ENCODE results near the gene NLN. TPM values are rescaled to one million over a fixed set of nuclear protein-coding genes. Genes with fewer than 3 reads are reported as not detected.

Gene NLN
- total and polyA plus RNA-seq, 3 experiments from 2014 or later, result 2.7 to 30.4 (median 27.9) TPM

DNA sequence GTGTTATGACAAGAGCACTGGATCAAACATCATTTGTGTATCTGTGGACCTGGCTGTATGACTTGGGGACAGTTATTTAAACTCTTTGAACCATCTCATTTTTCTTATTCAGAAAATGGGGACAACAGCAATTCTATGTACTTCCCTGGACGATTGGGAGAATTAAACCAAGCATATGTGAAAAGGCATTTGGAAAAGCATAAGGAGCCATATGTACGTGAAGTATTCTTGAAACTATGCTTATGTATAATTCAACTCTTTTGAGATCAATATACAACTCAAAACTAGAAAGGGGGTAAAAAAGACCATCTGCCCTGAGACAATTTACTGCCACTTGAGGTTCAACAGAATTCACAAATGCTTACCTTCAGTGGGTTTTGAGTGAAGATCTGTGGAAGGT lies 75.5 kb downstream of the NLN start:
- POLR2A ChIA-PET, result interaction anchor here (0.5 kb wide), 1 partner anchor 127 kb away, joined by 3 read pairs; no protein-coding TSS in a partner anchor
- H3K27me3 ChIP-seq (ENCODE audit: insufficient read depth, low read length, poor library complexity, severe bottlenecking), result no peaks in the 10 kb centered on the region

DNA sequence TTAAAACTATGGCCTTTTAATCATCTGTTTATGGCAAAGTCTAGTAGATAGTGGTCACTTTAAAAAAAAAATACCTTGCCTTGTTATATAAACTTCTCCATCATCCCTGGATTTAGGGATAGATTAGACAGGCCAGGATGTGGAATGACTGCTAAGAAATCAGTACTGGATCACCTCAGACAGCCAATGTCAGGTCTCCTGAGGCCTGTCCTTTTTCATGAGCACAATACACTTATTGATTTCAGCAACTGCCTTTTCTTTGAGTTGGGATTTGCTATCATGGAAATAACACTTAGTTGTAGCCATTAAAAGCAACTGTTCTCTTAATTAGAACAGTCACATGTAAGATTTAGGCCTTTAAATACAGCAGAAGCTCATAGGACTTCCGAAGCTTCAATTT lies 77.9 kb downstream of the NLN start:
- Mint-ChIP-seq H3K9me3 (no peaks in the 10 kb centered on the region), H3K27me3 (no peaks in the 10 kb centered on the region), H3K4me1 (peaks cover 12 to 30% (median 22%) of the 10 kb centered on the region in 3 donors), H3K27ac (no peak overlapping the region), H3K36me3 (peaks cover 0 to 1% (median 1%) of the 10 kb centered on the region in 3 donors), H3K4me3 (no peak overlapping the region)
- H3K27me3 ChIP-seq (ENCODE audit: insufficient read depth, low read length, poor library complexity, severe bottlenecking), result no peaks in the 10 kb centered on the region
- no peak overlapping the region for H3K27ac ChIP-seq (ENCODE audit: low read depth, low read length)
- no peak for DNase-seq
- no peaks in the 10 kb centered on the region for H3K9me3 ChIP-seq (ENCODE audit: low read length)
- H3K4me1 ChIP-seq (ENCODE audit: insufficient read depth, low read length), result peaks cover 11% of the 10 kb centered on the region
- no peaks in the 10 kb centered on the region for H3K36me3 ChIP-seq (ENCODE audit: insufficient read depth, low read length)
- no peak overlapping the region for H3K4me3 ChIP-seq (ENCODE audit: low read length)
- POLR2A ChIA-PET, result no interaction called here
- CTCF ChIA-PET, result interaction anchor here (1.2 kb wide), 1 partner anchor 8 kb away, joined by 3 read pairs; no protein-coding TSS in a partner anchor

More for the DNA sequence above, 75.5 kb downstream of the NLN start:
- Mint-ChIP-seq H3K27me3 (no peaks in the 10 kb centered on the region), H3K4me3 (no peak overlapping the region), H3K36me3 (peaks cover 0 to 1% (median 1%) of the 10 kb centered on the region in 3 donors), H3K27ac (no peak overlapping the region), H3K9me3 (no peaks in the 10 kb centered on the region), H3K4me1 (peaks cover 5 to 16% (median 10%) of the 10 kb centered on the region in 3 donors)
- CTCF ChIA-PET, result no interaction called here
- Histone ChIP-seq H3K36me3 (ENCODE audit: insufficient read depth, low read length) (no peaks in the 10 kb centered on the region), H3K4me3 (ENCODE audit: low read length) (no peak overlapping the region), H3K9me3 (ENCODE audit: low read length) (no peaks in the 10 kb centered on the region), H3K27ac (ENCODE audit: low read depth, low read length) (no peak overlapping the region), H3K4me1 (ENCODE audit: insufficient read depth, low read length) (no peaks in the 10 kb centered on the region)
- DNase-seq, result no peak

DNA sequence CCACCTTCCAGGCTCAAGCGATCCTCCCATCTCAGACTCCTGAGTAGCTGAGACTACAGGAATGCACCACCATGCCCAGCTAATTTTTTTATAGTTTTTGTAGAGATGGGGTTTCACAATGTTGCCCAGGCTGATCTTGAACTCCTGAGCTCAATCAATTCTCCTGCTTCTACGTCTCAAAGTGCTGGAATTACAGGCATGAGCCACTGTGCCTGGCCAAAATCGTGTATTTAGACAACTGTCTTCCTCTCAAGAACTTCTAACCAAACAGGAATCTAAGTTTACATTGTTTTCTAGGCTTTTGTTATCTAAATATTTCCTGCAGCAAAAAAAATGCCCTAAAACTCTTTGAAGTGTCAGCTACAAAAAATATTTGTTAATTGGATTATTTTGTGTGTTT lies 78.8 kb downstream of the NLN start:
- ChIA-PET POLR2A (no interaction called here), CTCF (interaction anchor here (1.2 kb wide), 1 partner anchor 9 kb away, joined by 3 read pairs; no protein-coding TSS in a partner anchor)
- H3K27me3 Mint-ChIP-seq, result no peaks in the 10 kb centered on the region
- H3K27me3 ChIP-seq (ENCODE audit: insufficient read depth, low read length, poor library complexity, severe bottlenecking), result no peaks in the 10 kb centered on the region
- H3K36me3 Mint-ChIP-seq, result peaks cover 0 to 6% (median 1%) of the 10 kb centered on the region in 3 donors
- no peak for DNase-seq
- no peak overlapping the region for H3K4me3 Mint-ChIP-seq
- no peaks in the 10 kb centered on the region for H3K36me3 ChIP-seq (ENCODE audit: insufficient read depth, low read length)
- H3K4me1 ChIP-seq (ENCODE audit: insufficient read depth, low read length), result peaks cover 11% of the 10 kb centered on the region
- H3K27ac Mint-ChIP-seq, result no peak overlapping the region
- H3K9me3 ChIP-seq (ENCODE audit: low read length), result no peaks in the 10 kb centered on the region
- no peak overlapping the region for H3K4me3 ChIP-seq (ENCODE audit: low read length)
- H3K9me3 Mint-ChIP-seq, result no peaks in the 10 kb centered on the region
- H3K4me1 Mint-ChIP-seq, result peaks cover 12 to 34% (median 25%) of the 10 kb centered on the region in 3 donors
- H3K27ac ChIP-seq (ENCODE audit: low read depth, low read length), result no peak overlapping the region

DNA sequence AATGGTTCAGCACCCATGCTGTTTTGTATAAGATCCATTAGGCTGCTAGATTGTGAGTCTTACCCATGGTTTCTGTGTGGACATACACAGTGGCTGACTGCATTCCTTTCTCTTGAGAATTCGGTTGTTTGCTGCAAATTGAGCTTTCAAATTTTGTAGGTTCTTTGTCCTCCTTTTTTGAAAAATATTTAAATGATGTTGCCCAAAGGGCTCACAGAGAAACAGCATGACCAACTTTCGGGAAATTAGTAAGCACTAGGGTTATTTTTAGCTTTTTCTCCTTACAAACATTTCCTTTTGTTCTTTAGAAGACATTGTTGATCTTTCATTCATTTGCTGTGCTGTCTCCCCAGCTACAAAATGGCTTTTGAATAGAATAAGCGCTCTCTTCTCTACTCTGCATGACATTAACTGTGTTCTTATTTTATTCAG lies 79.4 kb downstream of the NLN start:
- H3K9me3 ChIP-seq (ENCODE audit: low read length), result no peaks in the 10 kb centered on the region
- DNase-seq, result no peak
- H3K4me1 ChIP-seq (ENCODE audit: insufficient read depth, low read length), result peaks cover 11% of the 10 kb centered on the region
- no peak overlapping the region for H3K27ac ChIP-seq (ENCODE audit: low read depth, low read length)
- H3K36me3 ChIP-seq (ENCODE audit: insufficient read depth, low read length), result no peaks in the 10 kb centered on the region
- Mint-ChIP-seq H3K4me1 (peaks cover 12 to 33% (median 24%) of the 10 kb centered on the region in 3 donors), H3K4me3 (no peak overlapping the region), H3K27ac (no peak overlapping the region), H3K9me3 (no peaks in the 10 kb centered on the region), H3K36me3 (peaks cover 0 to 6% (median 1%) of the 10 kb centered on the region in 3 donors), H3K27me3 (no peaks in the 10 kb centered on the region)
- ChIA-PET POLR2A (interaction anchor here (0.6 kb wide), 1 partner anchor 19 kb away, joined by 3 read pairs; no protein-coding TSS in a partner anchor), CTCF (interaction anchor here (1.2 kb wide), 1 partner anchor 9 kb away, joined by 3 read pairs; no protein-coding TSS in a partner anchor)
- H3K27me3 ChIP-seq (ENCODE audit: insufficient read depth, low read length, poor library complexity, severe bottlenecking), result no peaks in the 10 kb centered on the region
- no peak overlapping the region for H3K4me3 ChIP-seq (ENCODE audit: low read length)

DNA sequence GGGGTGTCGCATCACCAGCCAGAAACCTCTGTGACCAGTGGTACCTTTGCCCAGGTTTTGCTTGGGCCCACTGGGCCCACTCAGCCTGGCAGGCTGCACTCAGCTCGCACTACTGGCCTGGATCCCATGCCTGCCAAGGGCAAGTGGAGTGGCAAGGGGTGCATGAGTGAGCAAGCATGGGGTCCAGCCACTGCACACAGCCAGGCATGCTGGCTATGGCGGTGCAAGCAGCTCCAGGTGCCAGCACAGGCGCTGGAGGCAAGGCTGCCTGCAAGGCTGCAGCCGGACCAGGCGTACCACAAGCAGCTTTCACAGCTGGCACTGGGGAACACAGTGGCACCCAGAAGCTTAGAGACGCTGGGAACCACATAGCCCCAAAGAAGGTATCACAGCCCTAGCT lies 80.1 kb downstream of the NLN start:
- no peak for DNase-seq
- peaks cover 11% of the 10 kb centered on the region for H3K4me1 ChIP-seq (ENCODE audit: insufficient read depth, low read length)
- no peaks in the 10 kb centered on the region for H3K9me3 Mint-ChIP-seq
- H3K27ac ChIP-seq (ENCODE audit: low read depth, low read length), result no peak overlapping the region
- H3K9me3 ChIP-seq (ENCODE audit: low read length), result no peaks in the 10 kb centered on the region
- no peaks in the 10 kb centered on the region for H3K27me3 Mint-ChIP-seq
- peak overlapping the region in 1 of 8 donors; percentile 89 for H3K27ac Mint-ChIP-seq
- no peaks in the 10 kb centered on the region for H3K27me3 ChIP-seq (ENCODE audit: insufficient read depth, low read length, poor library complexity, severe bottlenecking)
- H3K4me3 Mint-ChIP-seq, result no peak overlapping the region
- ChIA-PET CTCF (no interaction called here), POLR2A (no interaction called here)
- no peak overlapping the region for H3K4me3 ChIP-seq (ENCODE audit: low read length)
- peaks cover 8 to 26% (median 17%) of the 10 kb centered on the region in 3 donors for H3K4me1 Mint-ChIP-seq
- H3K36me3 Mint-ChIP-seq, result peaks cover 0 to 6% (median 1%) of the 10 kb centered on the region in 3 donors
- H3K36me3 ChIP-seq (ENCODE audit: insufficient read depth, low read length), result no peaks in the 10 kb centered on the region

DNA sequence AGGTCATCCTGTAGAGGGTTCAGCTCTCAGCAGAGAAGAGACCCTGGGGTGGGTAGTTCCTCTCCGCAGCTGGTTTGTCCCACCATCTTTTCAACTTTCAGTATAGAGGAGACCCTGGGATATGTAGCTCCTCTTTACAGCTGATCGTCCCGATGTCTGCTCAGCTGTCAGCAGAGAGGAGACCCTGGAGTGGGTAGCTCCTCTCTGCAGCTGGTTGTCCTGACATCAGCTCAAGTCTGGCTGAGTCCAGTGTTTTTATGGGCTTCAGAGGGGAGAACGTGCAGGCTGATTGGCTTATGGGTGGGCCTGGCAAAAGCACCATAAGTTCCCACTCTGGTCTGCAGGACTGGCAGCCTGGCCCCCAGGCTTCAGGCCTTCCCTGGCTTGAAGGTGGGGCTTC lies 80.8 kb downstream of the NLN start:
- Mint-ChIP-seq H3K9me3 (no peaks in the 10 kb centered on the region), H3K36me3 (peaks cover 0 to 6% (median 1%) of the 10 kb centered on the region in 3 donors), H3K27me3 (no peaks in the 10 kb centered on the region), H3K4me1 (peaks cover 8 to 18% (median 16%) of the 10 kb centered on the region in 3 donors), H3K4me3 (no peak overlapping the region), H3K27ac (no peak overlapping the region)
- ChIA-PET CTCF (no interaction called here), POLR2A (no interaction called here)
- H3K4me3 ChIP-seq (ENCODE audit: low read length), result no peak overlapping the region
- no peaks in the 10 kb centered on the region for H3K36me3 ChIP-seq (ENCODE audit: insufficient read depth, low read length)
- no peaks in the 10 kb centered on the region for H3K27me3 ChIP-seq (ENCODE audit: insufficient read depth, low read length, poor library complexity, severe bottlenecking)
- H3K4me1 ChIP-seq (ENCODE audit: insufficient read depth, low read length), result peaks cover 11% of the 10 kb centered on the region
- H3K27ac ChIP-seq (ENCODE audit: low read depth, low read length), result no peak overlapping the region
- DNase-seq, result no peak
- no peaks in the 10 kb centered on the region for H3K9me3 ChIP-seq (ENCODE audit: low read length)

DNA sequence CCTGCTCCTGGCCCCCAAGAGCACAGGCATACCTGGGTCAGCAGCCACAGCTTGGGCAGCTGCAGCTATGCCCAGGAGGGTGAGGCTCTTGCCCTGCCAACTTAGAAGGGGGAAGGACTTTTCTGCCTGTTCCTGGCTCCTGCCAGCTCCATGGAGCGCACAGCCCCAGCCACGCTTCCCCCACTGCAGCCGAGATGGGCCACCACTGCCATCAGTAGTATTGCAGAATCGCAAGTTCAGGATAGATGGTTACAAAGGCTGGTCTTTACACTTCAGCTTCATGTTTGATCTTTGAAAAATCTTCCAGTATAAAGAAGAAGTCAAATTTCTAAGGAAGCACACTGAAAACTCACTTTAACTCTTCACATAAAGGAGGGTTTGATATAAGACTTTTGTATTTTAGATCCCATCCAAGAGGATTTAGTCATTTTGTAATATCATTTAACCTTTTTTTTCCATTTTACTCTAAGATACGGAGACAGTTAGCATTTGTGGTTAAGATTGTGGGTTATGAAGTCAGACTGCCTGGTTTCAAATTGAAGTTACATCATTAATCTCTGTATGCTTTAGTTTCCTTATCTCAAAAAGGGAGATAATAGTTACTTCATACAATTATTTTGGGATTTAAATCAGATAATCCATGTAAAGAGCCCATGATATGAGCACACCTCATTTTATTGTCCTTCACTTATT lies 81.8 kb downstream of the NLN start:
- Mint-ChIP-seq H3K9me3 (no peaks in the 10 kb centered on the region), H3K27ac (peak overlapping the region in 2 of 8 donors; percentile 8 to 37), H3K36me3 (peaks cover 0 to 6% (median 1%) of the 10 kb centered on the region in 3 donors), H3K27me3 (no peaks in the 10 kb centered on the region), H3K4me1 (peaks cover 8 to 18% (median 16%) of the 10 kb centered on the region in 3 donors), H3K4me3 (peak overlapping the region in 2 of 7 donors; percentile 20 to 40)
- POLR2A ChIA-PET, result no interaction called here
- H3K4me1 ChIP-seq (ENCODE audit: insufficient read depth, low read length), result peaks cover 11% of the 10 kb centered on the region
- no peak overlapping the region for H3K27ac ChIP-seq (ENCODE audit: low read depth, low read length)
- CTCF ChIA-PET, result no interaction called here
- peak in 1 of 5 donors; percentile 14 for DNase-seq
- H3K9me3 ChIP-seq (ENCODE audit: low read length), result no peaks in the 10 kb centered on the region
- H3K36me3 ChIP-seq (ENCODE audit: insufficient read depth, low read length), result no peaks in the 10 kb centered on the region
- no peak overlapping the region for H3K4me3 ChIP-seq (ENCODE audit: low read length)
- no peaks in the 10 kb centered on the region for H3K27me3 ChIP-seq (ENCODE audit: insufficient read depth, low read length, poor library complexity, severe bottlenecking)

DNA sequence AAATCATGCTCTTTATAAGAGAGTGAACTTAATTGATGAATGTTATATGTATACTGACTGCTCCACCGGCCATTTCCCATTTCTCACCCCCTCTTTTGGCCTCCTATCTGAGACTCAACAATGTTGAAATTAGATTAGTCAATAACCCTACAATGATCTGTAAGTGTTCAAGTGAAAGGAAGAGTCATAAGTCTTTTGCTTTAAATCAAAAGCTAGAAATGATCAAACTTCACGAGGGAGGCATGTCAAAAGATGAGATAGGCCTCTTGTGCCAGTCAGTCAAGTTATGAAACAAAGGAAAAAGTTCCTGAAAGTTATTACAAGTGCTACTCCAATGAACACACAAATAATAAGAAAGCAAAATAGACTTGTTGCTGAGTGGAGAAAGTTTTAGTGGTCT lies 83.1 kb downstream of the NLN start:
- Histone ChIP-seq H3K4me3 (ENCODE audit: low read length) (no peak overlapping the region), H3K4me1 (ENCODE audit: insufficient read depth, low read length) (peaks cover 11% of the 10 kb centered on the region), H3K27me3 (ENCODE audit: insufficient read depth, low read length, poor library complexity, severe bottlenecking) (no peaks in the 10 kb centered on the region), H3K36me3 (ENCODE audit: insufficient read depth, low read length) (no peaks in the 10 kb centered on the region), H3K27ac (ENCODE audit: low read depth, low read length) (no peak overlapping the region), H3K9me3 (ENCODE audit: low read length) (no peaks in the 10 kb centered on the region)
- H3K27me3 Mint-ChIP-seq, result no peaks in the 10 kb centered on the region
- DNase-seq, result no peak
- no peak overlapping the region for H3K27ac Mint-ChIP-seq
- ChIA-PET CTCF (interaction anchor here (1.8 kb wide), 1 partner anchor 11 kb away, joined by 3 read pairs; no protein-coding TSS in a partner anchor), POLR2A (no interaction called here)
- no peak overlapping the region for H3K4me3 Mint-ChIP-seq
- H3K9me3 Mint-ChIP-seq, result no peaks in the 10 kb centered on the region
- peaks cover 8 to 18% (median 16%) of the 10 kb centered on the region in 3 donors for H3K4me1 Mint-ChIP-seq
- H3K36me3 Mint-ChIP-seq, result peaks cover 1 to 6% (median 4%) of the 10 kb centered on the region in 3 donors

Data from CD8-positive, alpha-beta memory T cell (primary cell).